ENCODE results near the gene AURKB.

DNA sequence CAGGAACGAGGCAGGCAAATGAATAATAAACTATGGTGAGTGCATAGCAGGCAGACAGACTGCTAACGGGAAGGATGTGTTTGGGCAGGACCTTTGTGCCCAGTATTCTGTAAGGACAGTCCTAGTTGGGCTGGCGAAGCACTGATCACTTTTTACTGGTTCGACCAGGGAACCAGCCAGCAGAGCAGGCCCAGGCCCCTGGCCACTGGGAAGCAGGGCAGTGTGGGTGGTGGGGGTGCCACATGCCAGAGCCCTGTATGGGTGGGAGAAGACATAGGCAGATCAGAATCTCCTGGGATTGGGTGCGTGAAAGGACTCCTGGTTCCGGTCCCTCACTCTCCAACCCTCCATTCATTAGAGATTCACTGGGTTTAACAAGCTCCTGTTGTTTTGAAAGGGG lies 43.6 kb downstream of the AURKB start:
- TF ChIP-seq, protein P1, sequence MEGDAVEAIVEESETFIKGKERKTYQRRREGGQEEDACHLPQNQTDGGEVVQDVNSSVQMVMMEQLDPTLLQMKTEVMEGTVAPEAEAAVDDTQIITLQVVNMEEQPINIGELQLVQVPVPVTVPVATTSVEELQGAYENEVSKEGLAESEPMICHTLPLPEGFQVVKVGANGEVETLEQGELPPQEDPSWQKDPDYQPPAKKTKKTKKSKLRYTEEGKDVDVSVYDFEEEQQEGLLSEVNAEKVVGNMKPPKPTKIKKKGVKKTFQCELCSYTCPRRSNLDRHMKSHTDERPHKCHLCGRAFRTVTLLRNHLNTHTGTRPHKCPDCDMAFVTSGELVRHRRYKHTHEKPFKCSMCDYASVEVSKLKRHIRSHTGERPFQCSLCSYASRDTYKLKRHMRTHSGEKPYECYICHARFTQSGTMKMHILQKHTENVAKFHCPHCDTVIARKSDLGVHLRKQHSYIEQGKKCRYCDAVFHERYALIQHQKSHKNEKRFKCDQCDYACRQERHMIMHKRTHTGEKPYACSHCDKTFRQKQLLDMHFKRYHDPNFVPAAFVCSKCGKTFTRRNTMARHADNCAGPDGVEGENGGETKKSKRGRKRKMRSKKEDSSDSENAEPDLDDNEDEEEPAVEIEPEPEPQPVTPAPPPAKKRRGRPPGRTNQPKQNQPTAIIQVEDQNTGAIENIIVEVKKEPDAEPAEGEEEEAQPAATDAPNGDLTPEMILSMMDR (IDR thresholded peaks at IDR 0.05; ENCODE audit: insufficient read depth, low read depth, low read length), result no peak
- TF ChIP-seq EZH2 (IDR thresholded peaks at IDR 0.05; ENCODE audit: insufficient read depth, low read length), result no peak
